Measurements from ENCODE around the gene PITX1. TPM values are rescaled to one million over a fixed set of nuclear protein-coding genes. Genes with fewer than 3 reads are reported as not detected.

The PITX1 gene
- polyA plus RNA-seq, 1 experiment = 14.3 TPM

GRCh38 chr5:135026645-135027265 is 7.3 kb downstream of the PITX1 start:
- H3K4me3 ChIP-seq (ENCODE audit: low read depth, low read length) = no peak overlapping the region
- no peaks in the 10 kb centered on the region for H3K27me3 ChIP-seq (ENCODE audit: control insufficient read depth, insufficient read depth, low read length)
- no peak for DNase-seq (ENCODE audit: low read depth)
- TF ChIP-seq, protein P1, sequence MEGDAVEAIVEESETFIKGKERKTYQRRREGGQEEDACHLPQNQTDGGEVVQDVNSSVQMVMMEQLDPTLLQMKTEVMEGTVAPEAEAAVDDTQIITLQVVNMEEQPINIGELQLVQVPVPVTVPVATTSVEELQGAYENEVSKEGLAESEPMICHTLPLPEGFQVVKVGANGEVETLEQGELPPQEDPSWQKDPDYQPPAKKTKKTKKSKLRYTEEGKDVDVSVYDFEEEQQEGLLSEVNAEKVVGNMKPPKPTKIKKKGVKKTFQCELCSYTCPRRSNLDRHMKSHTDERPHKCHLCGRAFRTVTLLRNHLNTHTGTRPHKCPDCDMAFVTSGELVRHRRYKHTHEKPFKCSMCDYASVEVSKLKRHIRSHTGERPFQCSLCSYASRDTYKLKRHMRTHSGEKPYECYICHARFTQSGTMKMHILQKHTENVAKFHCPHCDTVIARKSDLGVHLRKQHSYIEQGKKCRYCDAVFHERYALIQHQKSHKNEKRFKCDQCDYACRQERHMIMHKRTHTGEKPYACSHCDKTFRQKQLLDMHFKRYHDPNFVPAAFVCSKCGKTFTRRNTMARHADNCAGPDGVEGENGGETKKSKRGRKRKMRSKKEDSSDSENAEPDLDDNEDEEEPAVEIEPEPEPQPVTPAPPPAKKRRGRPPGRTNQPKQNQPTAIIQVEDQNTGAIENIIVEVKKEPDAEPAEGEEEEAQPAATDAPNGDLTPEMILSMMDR (IDR thresholded peaks at IDR 0.05; ENCODE audit: insufficient read depth, low read depth, low read length) = no peak
- H3K36me3 ChIP-seq (ENCODE audit: control insufficient read depth, insufficient read depth, low read length) = peaks cover 4% of the 10 kb centered on the region
- CTCF ChIA-PET = interaction anchor here (1.3 kb wide), 1 partner anchor 16 kb away, joined by 4 read pairs; no protein-coding TSS in a partner anchor
- POLR2A ChIA-PET = no interaction called here

GRCh38 chr5:135025730-135026644 is 8.0 kb downstream of the PITX1 start:
- peaks cover 4% of the 10 kb centered on the region for H3K36me3 ChIP-seq (ENCODE audit: control insufficient read depth, insufficient read depth, low read length)
- no peak for DNase-seq (ENCODE audit: low read depth)
- POLR2A ChIA-PET = no interaction called here
- CTCF ChIA-PET = interaction anchor here (1.3 kb wide), 1 partner anchor 15 kb away, joined by 4 read pairs; no protein-coding TSS in a partner anchor
- H3K27me3 ChIP-seq (ENCODE audit: control insufficient read depth, insufficient read depth, low read length) = no peaks in the 10 kb centered on the region
- no peak overlapping the region for H3K4me3 ChIP-seq (ENCODE audit: low read depth, low read length)
- TF ChIP-seq, protein P1 (IDR thresholded peaks at IDR 0.05; ENCODE audit: insufficient read depth, low read depth, low read length) = no peak

DNA sequence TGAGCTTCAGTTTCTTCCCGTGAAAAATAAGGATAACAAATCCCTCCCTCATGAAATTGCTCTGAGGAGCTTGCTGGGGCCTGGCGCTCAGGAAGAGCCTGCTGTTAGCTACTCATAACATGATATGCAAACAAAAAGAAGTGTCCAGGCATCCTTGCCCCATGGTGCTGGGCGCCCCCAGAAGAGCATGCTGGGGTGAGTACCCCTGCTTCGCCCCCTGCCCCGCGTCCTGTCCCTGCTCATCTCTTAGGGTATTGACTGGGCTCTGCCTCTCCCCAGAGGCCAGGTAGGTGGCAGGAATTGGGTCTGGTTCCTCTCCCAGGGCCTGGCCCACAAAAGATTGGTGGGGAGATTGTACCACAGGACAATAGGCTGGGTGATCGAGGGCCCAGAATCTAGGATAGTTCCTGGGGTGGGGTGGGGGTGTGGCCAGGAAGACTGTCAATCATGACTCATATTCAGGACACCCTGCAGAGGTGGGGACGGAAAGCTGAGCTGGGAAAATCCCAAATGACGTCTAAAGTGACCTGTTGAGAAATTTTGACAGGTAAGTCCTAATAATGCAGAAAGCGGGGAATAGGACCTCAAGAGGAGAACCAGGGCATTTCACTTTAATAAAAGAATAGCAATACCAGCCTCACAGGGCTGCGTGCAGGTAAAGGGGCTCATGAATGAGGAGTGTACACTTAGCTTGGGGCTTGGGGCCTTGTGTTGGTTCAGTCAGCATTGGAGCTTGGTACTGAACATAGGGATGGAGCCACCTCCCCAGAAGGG is 8.9 kb downstream of the PITX1 start:
- H3K4me3 ChIP-seq (ENCODE audit: low read depth, low read length) = no peak overlapping the region
- H3K36me3 ChIP-seq (ENCODE audit: control insufficient read depth, insufficient read depth, low read length) = peaks cover 4% of the 10 kb centered on the region
- ChIA-PET POLR2A (no interaction called here), CTCF (interaction anchor here (1.8 kb wide), 1 partner anchor 166 kb away, joined by 4 read pairs; no protein-coding TSS in a partner anchor)
- H3K27me3 ChIP-seq (ENCODE audit: control insufficient read depth, insufficient read depth, low read length) = no peaks in the 10 kb centered on the region
- DNase-seq (ENCODE audit: low read depth) = no peak
- TF ChIP-seq, protein P1 (IDR thresholded peaks at IDR 0.05; ENCODE audit: insufficient read depth, low read depth, low read length) = no peak

DNA sequence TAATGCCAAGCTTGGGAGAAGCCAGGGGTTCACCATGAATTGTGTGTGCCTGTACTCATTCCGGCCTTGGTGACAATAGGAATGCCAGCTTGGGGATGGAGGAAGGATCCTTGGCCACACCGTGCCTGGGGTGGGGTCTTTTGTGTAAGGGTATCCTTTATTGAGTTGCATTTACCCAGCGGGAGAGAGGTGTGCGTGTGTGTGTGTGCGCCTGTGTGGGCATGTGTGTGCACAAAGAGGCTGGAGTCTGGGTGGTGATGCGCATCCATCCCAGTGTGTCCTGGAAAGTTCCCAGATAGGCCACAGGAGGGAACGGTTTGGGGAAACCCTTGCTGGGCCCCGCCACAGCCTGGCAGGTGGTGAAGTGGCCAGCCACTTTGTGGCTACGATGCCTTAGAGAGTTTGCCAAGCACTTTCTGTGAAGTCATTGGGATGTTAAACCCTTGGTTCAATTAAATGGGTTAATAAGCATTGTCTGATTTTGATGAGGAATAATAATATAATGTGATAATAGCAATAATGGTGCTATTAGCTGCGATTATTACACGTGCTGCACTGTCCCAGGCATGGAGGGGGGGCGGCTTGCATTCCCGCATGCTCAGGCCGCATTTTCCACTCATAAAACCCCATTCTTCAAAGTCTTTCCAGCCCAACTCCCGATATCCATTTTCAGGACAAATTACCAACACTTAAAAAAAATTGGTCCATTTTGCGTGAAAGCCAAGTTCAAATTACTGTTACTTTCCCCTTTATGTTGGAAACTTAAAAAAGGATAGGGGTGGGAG is 13.7 kb downstream of the PITX1 start:
- TF ChIP-seq, protein P1 (IDR thresholded peaks at IDR 0.05; ENCODE audit: insufficient read depth, low read depth, low read length) = no peak
- no peak overlapping the region for H3K4me3 ChIP-seq (ENCODE audit: low read depth, low read length)
- DNase-seq (ENCODE audit: low read depth) = no peak
- H3K27me3 ChIP-seq (ENCODE audit: control insufficient read depth, insufficient read depth, low read length) = no peaks in the 10 kb centered on the region
- CTCF ChIA-PET = no interaction called here
- no peaks in the 10 kb centered on the region for H3K36me3 ChIP-seq (ENCODE audit: control insufficient read depth, insufficient read depth, low read length)
- POLR2A ChIA-PET = no interaction called here

Data from BJ (cell line).